Rectal smooth muscle tissue (tissue), 1 donor: Measurements from ENCODE around the gene AFG3L2.
"Not testable (repeated sequence)": the region's sequence is repeated elsewhere in the genome, so short reads cannot be mapped to it uniquely, and the experiment has no call there.

Experiments
- H3K27ac ChIP-seq: one replicate; pipeline ENCODE4 v1.7.0; 2013; ENCODE audit warnings: low read depth, low read length, inconsistent platforms
- H3K27me3 ChIP-seq: one replicate; pipeline ENCODE4 v1.7.0; 2013; ENCODE audit warnings: low read length; ENCODE audit not compliant: control insufficient read depth, insufficient read depth
- H3K36me3 ChIP-seq: one replicate; pipeline ENCODE4 v1.7.0; 2013; ENCODE audit warnings: low read length; ENCODE audit not compliant: control insufficient read depth, insufficient read depth
- H3K4me1 ChIP-seq: one replicate; pipeline ENCODE4 v1.7.0; 2013; ENCODE audit warnings: low read length; ENCODE audit not compliant: control insufficient read depth, insufficient read depth
- H3K4me3 ChIP-seq: one replicate; pipeline ENCODE4 v1.7.0; 2013; ENCODE audit warnings: low read length
- H3K9ac ChIP-seq: one replicate; pipeline ENCODE4 v1.7.0; 2013; ENCODE audit warnings: low read length

AFG3L2 gene

GRCh38 chr18:12393510-12393909, 16.5 kb upstream of the AFG3L2 start:
- H3K36me3 ChIP-seq, result no peaks in the 10 kb centered on the region
- H3K4me3 ChIP-seq, result no peak overlapping the region
- no peak overlapping the region for H3K27ac ChIP-seq
- no peaks in the 10 kb centered on the region for H3K27me3 ChIP-seq
- H3K4me1 ChIP-seq, result no peaks in the 10 kb centered on the region
- no peak overlapping the region for H3K9ac ChIP-seq

- H3K9ac ChIP-seq, result no peak overlapping the region
- no peaks in the 10 kb centered on the region for H3K36me3 ChIP-seq
- no peaks in the 10 kb centered on the region for H3K27me3 ChIP-seq
- no peak overlapping the region for H3K27ac ChIP-seq
- no peak overlapping the region for H3K4me3 ChIP-seq
- no peaks in the 10 kb centered on the region for H3K4me1 ChIP-seq
Observed at GRCh38 chr18:12391487-12392165, 14.6 kb upstream of the AFG3L2 start.

GRCh38 chr18:12388442-12388841, 11.4 kb upstream of the AFG3L2 start:
- H3K4me3 ChIP-seq, result no peak overlapping the region
- H3K36me3 ChIP-seq, result no peaks in the 10 kb centered on the region
- H3K4me1 ChIP-seq, result no peaks in the 10 kb centered on the region
- no peak overlapping the region for H3K27ac ChIP-seq
- H3K9ac ChIP-seq, result no peak overlapping the region
- H3K27me3 ChIP-seq, result no peaks in the 10 kb centered on the region

- no peak overlapping the region for H3K4me3 ChIP-seq
- H3K36me3 ChIP-seq, result no peaks in the 10 kb centered on the region
- H3K4me1 ChIP-seq, result no peaks in the 10 kb centered on the region
- no peak overlapping the region for H3K27ac ChIP-seq
- no peak overlapping the region for H3K9ac ChIP-seq
- no peaks in the 10 kb centered on the region for H3K27me3 ChIP-seq
Observed at GRCh38 chr18:12384261-12384660, 7.2 kb upstream of the AFG3L2 start.

GRCh38 chr18:12383759-12384158, 6.7 kb upstream of the AFG3L2 start:
- not testable (repeated sequence) for H3K4me1 ChIP-seq, H3K36me3 ChIP-seq, H3K27ac ChIP-seq, H3K27me3 ChIP-seq, H3K9ac ChIP-seq, H3K4me3 ChIP-seq

- not testable (repeated sequence) for H3K9ac ChIP-seq
Observed at GRCh38 chr18:12382221-12382814, 5.3 kb upstream of the AFG3L2 start.

GRCh38 chr18:12378198-12378558, 1.2 kb upstream of the AFG3L2 start:
- H3K27me3 ChIP-seq, H3K4me1 ChIP-seq, H3K9ac ChIP-seq, H3K27ac ChIP-seq, H3K36me3 ChIP-seq: not testable (repeated sequence)
- peak overlapping the region; percentile 97 for H3K4me3 ChIP-seq

More at GRCh38 chr18:12382221-12382814, 5.3 kb upstream of the AFG3L2 start:
- H3K4me1 ChIP-seq, H3K27ac ChIP-seq, H3K27me3 ChIP-seq, H3K4me3 ChIP-seq, H3K36me3 ChIP-seq: not testable (repeated sequence)

- Histone ChIP-seq H3K27ac (peak overlapping the region; percentile 79), H3K4me1 (peaks cover 8% of the 10 kb centered on the region), H3K27me3 (no peaks in the 10 kb centered on the region), H3K4me3 (peak overlapping the region; percentile 97), H3K9ac (peak overlapping the region; percentile 80), H3K36me3 (no peaks in the 10 kb centered on the region)
Observed at GRCh38 chr18:12377556-12378197, 650 bp upstream of the AFG3L2 start.

- no peaks in the 10 kb centered on the region for H3K27me3 ChIP-seq
- H3K4me1 ChIP-seq, result peaks cover 8% of the 10 kb centered on the region
- H3K27ac ChIP-seq, result peak overlapping the region; percentile 99
- peak overlapping the region; percentile 60 for H3K9ac ChIP-seq
- H3K4me3 ChIP-seq, result peak overlapping the region; percentile 87
- H3K36me3 ChIP-seq, result no peaks in the 10 kb centered on the region
Observed at GRCh38 chr18:12376034-12376753, 833 bp downstream of the AFG3L2 start.

- Histone ChIP-seq H3K4me3 (no peak overlapping the region), H3K27ac (no peak overlapping the region), H3K36me3 (no peaks in the 10 kb centered on the region), H3K4me1 (peaks cover 8% of the 10 kb centered on the region), H3K9ac (no peak overlapping the region), H3K27me3 (no peaks in the 10 kb centered on the region)
Observed at GRCh38 chr18:12374401-12374800, 2.6 kb downstream of the AFG3L2 start.

- Histone ChIP-seq H3K27me3 (no peaks in the 10 kb centered on the region), H3K9ac (no peak overlapping the region), H3K36me3 (peaks cover 4% of the 10 kb centered on the region), H3K4me3 (no peak overlapping the region), H3K27ac (no peak overlapping the region), H3K4me1 (peaks cover 8% of the 10 kb centered on the region)
Observed at GRCh38 chr18:12373771-12374116, 3.3 kb downstream of the AFG3L2 start.

GRCh38 chr18:12373116-12373770, 3.8 kb downstream of the AFG3L2 start:
- Histone ChIP-seq H3K36me3 (peaks cover 4% of the 10 kb centered on the region), H3K27me3 (no peaks in the 10 kb centered on the region), H3K4me3 (no peak overlapping the region), H3K27ac (no peak overlapping the region), H3K4me1 (peaks cover 8% of the 10 kb centered on the region), H3K9ac (no peak overlapping the region)
